TTC549 (cell line): ENCODE results near the gene PLIN4.

Experiments
- FAIRE-seq: peaks from 2 replicates; lab custom pipeline; 2012; peaks lifted over from hg19 to GRCh38; lab: Jason Lieb, UNC

PLIN4 gene

GRCh38 chr19:4504891-4505569 is 13.3 kb downstream of the PLIN4 start:
- FAIRE-seq, result no peak

GRCh38 chr19:4504297-4504701 is 14.0 kb downstream of the PLIN4 start:
- FAIRE-seq, result no peak

- no peak for FAIRE-seq
Measured at GRCh38 chr19:4503825-4504170, 14.5 kb downstream of the PLIN4 start.

GRCh38 chr19:4503132-4503824 is 15.0 kb downstream of the PLIN4 start:
- FAIRE-seq, result no peak

GRCh38 chr19:4502282-4503131 is 15.8 kb downstream of the PLIN4 start:
- no peak for FAIRE-seq

- FAIRE-seq, result no peak
Measured at GRCh38 chr19:4501691-4502090, 16.6 kb downstream of the PLIN4 start.

- no peak for FAIRE-seq
Measured at GRCh38 chr19:4500841-4501591, 17.3 kb downstream of the PLIN4 start.

GRCh38 chr19:4499855-4500254 is 18.4 kb downstream of the PLIN4 start:
- FAIRE-seq, result no peak

- FAIRE-seq, result no peak
Measured at GRCh38 chr19:4499318-4499717, 19.0 kb downstream of the PLIN4 start.

- no peak for FAIRE-seq
Measured at GRCh38 chr19:4498694-4499093, 19.6 kb downstream of the PLIN4 start.

- no peak for FAIRE-seq
Measured at GRCh38 chr19:4497770-4498389, 20.4 kb downstream of the PLIN4 start.

GRCh38 chr19:4496304-4496703 is 22.0 kb downstream of the PLIN4 start:
- FAIRE-seq, result no peak

GRCh38 chr19:4495471-4495870 is 22.8 kb downstream of the PLIN4 start:
- FAIRE-seq, result no peak

- no peak for FAIRE-seq
Measured at GRCh38 chr19:4494691-4495064, 23.6 kb downstream of the PLIN4 start.

- no peak for FAIRE-seq
Measured at GRCh38 chr19:4493929-4494690, 24.2 kb downstream of the PLIN4 start.

GRCh38 chr19:4493104-4493928 is 25.0 kb downstream of the PLIN4 start:
- FAIRE-seq, result no peak

GRCh38 chr19:4492337-4493103 is 25.8 kb downstream of the PLIN4 start:
- FAIRE-seq, result no peak

GRCh38 chr19:4491446-4491845 is 26.8 kb downstream of the PLIN4 start:
- FAIRE-seq, result no peak

- FAIRE-seq, result no peak
Measured at GRCh38 chr19:4488496-4488895, 29.8 kb downstream of the PLIN4 start.

- FAIRE-seq, result no peak
Measured at GRCh38 chr19:4487572-4487971, 30.7 kb downstream of the PLIN4 start.
